HepG2 (cell line): ENCODE data around the gene GNPNAT1. TPM values are rescaled to one million over a fixed set of nuclear protein-coding genes. Genes with fewer than 3 reads are reported as not detected.

Experiments
- BRCA1 ChIP-seq: sonication (generic); formaldehyde crosslinking; IDR thresholded peaks from 2 replicates; pipeline ENCODE4 v1.4.0; 2020; ENCODE audit warnings: missing genetic modification reagents
- CEBPB ChIP-seq: IDR thresholded peaks from 2 replicates; pipeline ENCODE4 v1.6.1; 2011; ENCODE audit warnings: low read depth, low read length, improper control_type of control experiment, borderline replicate concordance
- CTCF ChIP-seq: sonication (generic); formaldehyde crosslinking; IDR thresholded peaks from 2 replicates; pipeline ENCODE4 v1.5.0; 2020; ENCODE audit warnings: mild to moderate bottlenecking, missing genetic modification reagents, moderate library complexity
- FOXM1 ChIP-seq: sonication (generic); formaldehyde crosslinking; IDR thresholded peaks from 2 replicates; pipeline ENCODE4 v1.5.0; 2020; ENCODE audit warnings: missing genetic modification reagents
- FOXP1 ChIP-seq, 2 experiments: fragments of 450-650 bp in 1 of 2; IDR thresholded peaks; 2 replicates each; pipeline ENCODE4 v1.6.1; 2017 to 2018; ENCODE audit warnings: antibody characterized with exemption in 1 of 2
- GLMP ChIP-seq: sonication (generic); formaldehyde crosslinking; IDR thresholded peaks from 2 replicates; pipeline ENCODE4 v1.9.0; 2021; ENCODE audit warnings: missing genetic modification reagents, mild to moderate bottlenecking, borderline replicate concordance
- KDM3A ChIP-seq: IDR thresholded peaks from 2 replicates; pipeline ENCODE4 v1.6.1; 2018; ENCODE audit warnings: low read depth, missing compliant biosample characterization
- KLF16 ChIP-seq, 2 experiments: sonication (generic) in 1 of 2; formaldehyde crosslinking in 1 of 2; IDR thresholded peaks; 2 replicates each; pipeline versions ENCODE4 v1.6.1 to v1.8.0; 2016 to 2023; ENCODE audit warnings: missing genetic modification reagents in 2 of 2, missing compliant biosample characterization in 1 of 2
- MXD1 ChIP-seq: sonication (generic); formaldehyde crosslinking; IDR thresholded peaks from 2 replicates; pipeline ENCODE4 v1.4.0; 2020; ENCODE audit warnings: mild to moderate bottlenecking, missing genetic modification reagents
- NR2C2 ChIP-seq: sonication (generic); formaldehyde crosslinking; IDR thresholded peaks from 2 replicates; pipeline ENCODE4 v1.4.0; 2020; ENCODE audit warnings: missing genetic modification reagents, mild to moderate bottlenecking, moderate library complexity, borderline replicate concordance
- RNF2 ChIP-seq: fragments of 450-650 bp; conservative IDR thresholded peaks from 2 replicates; pipeline ENCODE4 v1.6.1; 2016; ENCODE audit warnings: low read depth
- SNAPC4 ChIP-seq: sonication (generic); formaldehyde crosslinking; IDR thresholded peaks from 2 replicates; pipeline ENCODE4 v1.4.0; 2020; ENCODE audit warnings: mild to moderate bottlenecking, missing genetic modification reagents
- U2AF1 ChIP-seq: fragments of 200-400 bp; formaldehyde crosslinking; optimal IDR thresholded peaks from 2 replicates; pipeline ENCODE3; 2017; ENCODE audit warnings: mild to moderate bottlenecking, low read depth, low read length
- ZBTB7A ChIP-seq: sonication (generic); formaldehyde crosslinking; IDR thresholded peaks from 2 replicates; pipeline ENCODE4 v1.8.0; 2022; ENCODE audit warnings: mild to moderate bottlenecking, missing genetic modification reagents
- ZFP62 ChIP-seq: sonication (generic); formaldehyde crosslinking; IDR thresholded peaks from 2 replicates; pipeline ENCODE4 v1.4.0; 2020; ENCODE audit warnings: missing genetic modification reagents
- ZNF674 ChIP-seq: sonication (generic); formaldehyde crosslinking; IDR thresholded peaks from 2 replicates; pipeline ENCODE4 v1.5.0; 2020; ENCODE audit warnings: low read depth, mild to moderate bottlenecking, missing genetic modification reagents
- ZNF749 ChIP-seq: sonication (generic); formaldehyde crosslinking; IDR thresholded peaks from 2 replicates; pipeline ENCODE4 v1.8.0; 2022; ENCODE audit warnings: mild to moderate bottlenecking, missing genetic modification reagents, moderate library complexity, borderline replicate concordance
- ZNF792 ChIP-seq: IDR thresholded peaks from 2 replicates; pipeline ENCODE4 v1.6.1; 2016
- polyA plus RNA-seq, 8 experiments: library from polyadenylated mRNA; depleted of rRNA in 3 of 8; stranded (reverse) in 7 of 8; unstranded in 1 of 8; fragments of >200 nt; fragmentation: Illumina TruSeq in 4 of 8; extraction: Trizol in 4 of 8; gene quantifications; 2 replicates each; pipeline versions ENCODE4 v1.2.1 to v1.2.3, GENCODE V29; 2011 to 2016; ENCODE audit warnings: low read depth in 4 of 8, missing spikeins in 1 of 8, mixed read lengths in 1 of 8; ENCODE audit not compliant: insufficient read depth in 1 of 8
- total RNA-seq, 5 experiments: library from RNA; depleted of rRNA; stranded (reverse); fragments of >200 nt; fragmentation: Illumina TruSeq; extraction: Trizol; gene quantifications; 2 replicates each; pipeline ENCODE4 v1.2.3, GENCODE V29; 2016; ENCODE audit warnings: low read depth in 1 of 5

GNPNAT1 gene
- total and polyA plus RNA-seq, 2 of the 13 experiments (the other 11 are each of a cell fraction or from before 2014, with no cell fraction given), result 38.3 to 54.9 TPM

GRCh38 chr14:52791223-52792096, at the start of gene GNPNAT1 (continued):
- TF ChIP-seq GLMP (CRISPR knock-in tag), result no peak
- peak; percentile 45; the same call in 1 of the 2 replicates for TF ChIP-seq ZNF674 (CRISPR knock-in tag)
- peak; percentile 91 for TF ChIP-seq MXD1
- no peak for TF ChIP-seq ZNF749
- no peak for TF ChIP-seq FOXP1 (IDR thresholded peaks at IDR 0.05)
- TF ChIP-seq FOXP1 (CRISPR knock-in tag; IDR thresholded peaks at IDR 0.05), result no peak
- TF ChIP-seq CTCF (CRISPR knock-in tag), result peak; percentile 18; the same call in 1 of the 2 replicates
- TF ChIP-seq RNF2, result peak; percentile 94
- 0 out of 2 replicates have a peak, but pooled peaks have one; percentile 8 for TF ChIP-seq FOXM1 (CRISPR knock-in tag)
- TF ChIP-seq U2AF1, result no peak
- peak; percentile 59; the same call in 1 of the 2 replicates for TF ChIP-seq KDM3A (CRISPR knock-in tag)
- no peak for TF ChIP-seq ZFP62
- TF ChIP-seq ZBTB7A (CRISPR knock-in tag), result no peak
- peak in 1 of 2 experiments; percentile 83; a peak in 1 of 4 replicates for TF ChIP-seq KLF16 (CRISPR knock-in tag; IDR thresholded peaks at IDR 0.05)
- no peak for TF ChIP-seq BRCA1 (CRISPR knock-in tag)
- TF ChIP-seq NR2C2 (CRISPR knock-in tag), result peak; percentile 82
- TF ChIP-seq CEBPB, result no peak
- TF ChIP-seq SNAPC4 (CRISPR knock-in tag), result 0 out of 2 replicates have a peak, but pooled peaks have one; percentile 44
- peak; percentile 83; the same call in 1 of the 2 replicates for TF ChIP-seq ZNF792 (CRISPR knock-in tag)
